DOHH2 (cell line): ENCODE data around the gene COL27A1.

Source experiments
- H3F3A ChIP-seq: fragments of 200-600 bp; sonication (generic), shearing (Covaris generic); 2 replicates; pipeline ENCODE4 v1.6.0; 2016; ENCODE audit warnings: antibody characterized with exemption, mild to moderate bottlenecking; ENCODE audit not compliant: control insufficient read depth, insufficient read depth
- H3K27ac ChIP-seq: fragments of 200-600 bp; sonication (generic); 2 replicates; pipeline ENCODE4 v1.5.1; 2014; ENCODE audit warnings: low read depth, mild to moderate bottlenecking, low read length, moderate library complexity
- H3K27me3 ChIP-seq: fragments of 200-600 bp; sonication (generic); 2 replicates; pipeline ENCODE4 v1.6.1; 2014; ENCODE audit warnings: mild to moderate bottlenecking, low read length, mixed read lengths; ENCODE audit not compliant: control insufficient read depth
- H3K36me3 ChIP-seq: fragments of 200-600 bp; sonication (generic); 2 replicates; pipeline ENCODE4 v1.6.1; 2014; ENCODE audit warnings: mild to moderate bottlenecking, low read length, moderate library complexity, mixed read lengths; ENCODE audit not compliant: control insufficient read depth
- H3K4me1 ChIP-seq: fragments of 200-600 bp; sonication (generic); 2 replicates; pipeline ENCODE4 v1.6.1; 2014; ENCODE audit warnings: mild to moderate bottlenecking, low read length, mixed read lengths; ENCODE audit not compliant: control insufficient read depth
- H3K4me2 ChIP-seq: fragments of 200-600 bp; sonication (generic); 2 replicates; pipeline ENCODE4 v1.6.0; 2014; ENCODE audit warnings: mild to moderate bottlenecking, low read length, moderate library complexity
- H3K4me3 ChIP-seq: fragments of 200-600 bp; sonication (generic); 2 replicates; pipeline ENCODE4 v1.5.1; 2014; ENCODE audit warnings: mild to moderate bottlenecking, low read length, mixed read lengths
- H3K79me2 ChIP-seq: fragments of 200-600 bp; sonication (generic); 2 replicates; pipeline ENCODE4 v1.6.1; 2014; ENCODE audit warnings: mild to moderate bottlenecking, low read length, mixed read lengths; ENCODE audit not compliant: control insufficient read depth
- H3K9me2 ChIP-seq: fragments of 200-600 bp; sonication (generic); replicated peaks from 2 replicates; pipeline ENCODE4 v1.6.1; 2014; ENCODE audit warnings: mild to moderate bottlenecking, low read length, mixed read lengths; ENCODE audit not compliant: control insufficient read depth
- H3K9me3 ChIP-seq: fragments of 200-600 bp; sonication (generic); 2 replicates; pipeline ENCODE4 v1.6.1; 2014; ENCODE audit warnings: antibody characterized with exemption, low read length, mixed read lengths; ENCODE audit not compliant: control insufficient read depth, insufficient read depth
- H4K20me1 ChIP-seq: fragments of 200-600 bp; sonication (generic); 2 replicates; pipeline ENCODE4 v1.6.0; 2014; ENCODE audit warnings: low read depth, mild to moderate bottlenecking, antibody characterized with exemption, low read length, moderate library complexity; ENCODE audit not compliant: control insufficient read depth, insufficient read depth
- EZH2phosphoT487 ChIP-seq: fragments of 200-600 bp; sonication (generic); IDR thresholded peaks from 2 replicates; pipeline ENCODE4 v1.6.1; 2017; ENCODE audit warnings: borderline replicate concordance, mild to moderate bottlenecking, antibody characterized with exemption, low read length, moderate library complexity, mixed read lengths
- TF ChIP-seq, protein P1 (sequence below): fragments of 200-600 bp; sonication (generic); IDR thresholded peaks from one replicate; pipeline ENCODE4 v1.5.1; 2014; ENCODE audit warnings: antibody characterized with exemption, mild to moderate bottlenecking, low read depth, low read length; ENCODE audit not compliant: poor library complexity, severe bottlenecking

Gene COL27A1

DNA sequence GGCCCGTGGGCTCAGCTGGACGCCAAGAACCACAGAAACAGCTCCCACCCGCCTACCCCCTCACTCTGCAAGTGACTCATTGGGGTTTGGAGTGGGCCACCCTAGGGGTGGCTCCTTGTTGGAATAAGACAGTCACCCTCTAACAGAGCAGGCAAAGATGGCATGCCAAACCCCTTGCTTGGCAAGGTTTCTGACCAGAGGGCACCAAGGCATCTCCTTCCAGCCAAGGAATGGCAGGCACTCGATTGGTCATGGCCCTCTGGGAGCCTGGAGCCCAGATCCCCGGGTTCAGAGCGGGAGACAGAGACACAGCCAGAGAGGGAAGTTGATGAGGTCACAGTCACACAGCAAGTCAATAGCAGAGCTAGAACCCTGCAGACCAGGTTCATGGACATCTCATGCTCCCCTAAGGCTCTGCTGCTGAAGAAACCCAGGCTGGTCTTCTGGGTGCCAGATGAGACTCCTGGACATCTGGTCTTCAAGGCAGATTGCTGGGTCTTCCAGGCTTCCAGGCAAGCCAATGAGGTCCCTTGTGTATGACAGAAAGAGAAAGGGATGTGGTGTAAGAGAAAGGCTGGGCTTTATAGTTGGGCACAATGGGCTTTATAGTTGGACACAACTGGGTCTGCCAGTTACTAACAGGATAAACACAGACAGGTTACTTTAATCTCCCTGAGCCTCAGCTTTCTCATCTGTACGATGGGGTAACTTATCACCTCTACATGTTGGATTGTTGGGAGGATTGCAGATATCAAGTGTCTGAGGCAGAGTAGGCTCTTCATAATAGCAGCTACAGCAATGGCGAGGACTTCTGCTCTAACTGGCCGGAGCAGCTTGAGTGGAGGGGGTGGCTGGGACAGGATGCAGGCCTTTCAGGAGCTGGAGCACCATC, 33.0 kb upstream of the COL27A1 start:
- no peaks in the 10 kb centered on the region for H3K9me2 ChIP-seq
- 0 out of 2 replicates have a peak, but pooled peaks cover 3% of the 10 kb centered on the region for H3K27me3 ChIP-seq
- no peaks in the 10 kb centered on the region for H3K4me1 ChIP-seq
- H3K27ac ChIP-seq: no peak overlapping the region
- H3K9me3 ChIP-seq: no peaks in the 10 kb centered on the region
- no peak for TF ChIP-seq EZH2phosphoT487
- TF ChIP-seq, protein P1, sequence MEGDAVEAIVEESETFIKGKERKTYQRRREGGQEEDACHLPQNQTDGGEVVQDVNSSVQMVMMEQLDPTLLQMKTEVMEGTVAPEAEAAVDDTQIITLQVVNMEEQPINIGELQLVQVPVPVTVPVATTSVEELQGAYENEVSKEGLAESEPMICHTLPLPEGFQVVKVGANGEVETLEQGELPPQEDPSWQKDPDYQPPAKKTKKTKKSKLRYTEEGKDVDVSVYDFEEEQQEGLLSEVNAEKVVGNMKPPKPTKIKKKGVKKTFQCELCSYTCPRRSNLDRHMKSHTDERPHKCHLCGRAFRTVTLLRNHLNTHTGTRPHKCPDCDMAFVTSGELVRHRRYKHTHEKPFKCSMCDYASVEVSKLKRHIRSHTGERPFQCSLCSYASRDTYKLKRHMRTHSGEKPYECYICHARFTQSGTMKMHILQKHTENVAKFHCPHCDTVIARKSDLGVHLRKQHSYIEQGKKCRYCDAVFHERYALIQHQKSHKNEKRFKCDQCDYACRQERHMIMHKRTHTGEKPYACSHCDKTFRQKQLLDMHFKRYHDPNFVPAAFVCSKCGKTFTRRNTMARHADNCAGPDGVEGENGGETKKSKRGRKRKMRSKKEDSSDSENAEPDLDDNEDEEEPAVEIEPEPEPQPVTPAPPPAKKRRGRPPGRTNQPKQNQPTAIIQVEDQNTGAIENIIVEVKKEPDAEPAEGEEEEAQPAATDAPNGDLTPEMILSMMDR: no peak
- H3K4me2 ChIP-seq: no peak overlapping the region
- no peaks in the 10 kb centered on the region for H3K36me3 ChIP-seq
- no peaks in the 10 kb centered on the region for H3F3A ChIP-seq
- no peak overlapping the region for H3K4me3 ChIP-seq
- H3K79me2 ChIP-seq: no peaks in the 10 kb centered on the region
- no peaks in the 10 kb centered on the region for H4K20me1 ChIP-seq

DNA sequence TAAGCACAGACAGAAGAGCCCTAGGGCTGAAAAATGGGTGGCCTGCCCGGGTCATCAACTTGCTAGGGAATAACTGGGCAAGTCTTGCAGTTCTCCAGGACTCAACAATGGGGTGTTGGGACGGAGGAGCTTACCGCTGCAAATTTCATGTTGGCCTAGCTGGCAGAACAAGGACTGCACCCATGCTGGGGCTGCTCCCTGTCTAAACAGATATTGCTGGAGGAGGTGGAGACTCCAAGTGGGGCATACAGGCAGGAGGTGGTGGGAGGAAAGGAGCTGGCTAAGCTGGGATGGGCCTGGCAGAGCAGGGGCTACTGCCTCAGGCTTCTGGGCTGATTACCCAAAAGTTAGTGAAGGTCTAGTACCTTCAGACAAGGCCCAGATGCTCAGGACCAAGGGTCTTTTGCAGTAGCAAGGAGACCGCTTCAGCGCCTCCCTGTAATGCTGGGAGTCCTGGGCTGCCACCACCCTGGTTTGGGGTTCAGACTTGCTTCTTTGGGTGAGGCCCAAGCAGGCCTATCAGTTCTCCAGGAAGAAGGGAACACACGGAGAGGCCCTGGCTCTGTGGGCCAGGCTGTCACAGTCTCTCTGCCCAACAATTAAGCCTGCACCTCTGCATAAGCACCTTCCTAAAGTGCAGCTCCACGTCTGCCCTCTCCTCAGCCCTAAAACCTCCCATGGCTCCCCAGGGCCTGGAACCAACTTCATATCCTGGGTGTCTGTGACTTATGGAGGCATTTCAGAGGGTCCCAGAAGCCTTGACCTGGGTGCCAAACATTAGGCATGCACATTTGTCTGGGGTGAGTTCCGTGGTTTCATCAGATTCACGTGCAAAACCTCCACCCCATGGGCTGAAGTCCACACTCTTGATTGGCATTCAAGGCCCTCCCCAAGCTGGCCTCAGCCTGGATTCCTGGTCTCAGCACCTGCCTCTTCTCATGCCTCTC, 32.0 kb upstream of the COL27A1 start:
- Histone ChIP-seq H3K4me2 (no peak overlapping the region), H3F3A (no peaks in the 10 kb centered on the region), H4K20me1 (no peaks in the 10 kb centered on the region), H3K36me3 (no peaks in the 10 kb centered on the region), H3K27ac (no peak overlapping the region), H3K79me2 (no peaks in the 10 kb centered on the region), H3K4me3 (no peak overlapping the region), H3K27me3 (0 out of 2 replicates have a peak, but pooled peaks cover 3% of the 10 kb centered on the region), H3K9me2 (no peaks in the 10 kb centered on the region), H3K9me3 (no peaks in the 10 kb centered on the region), H3K4me1 (no peaks in the 10 kb centered on the region)
- TF ChIP-seq, protein P1: no peak
- no peak for TF ChIP-seq EZH2phosphoT487

DNA sequence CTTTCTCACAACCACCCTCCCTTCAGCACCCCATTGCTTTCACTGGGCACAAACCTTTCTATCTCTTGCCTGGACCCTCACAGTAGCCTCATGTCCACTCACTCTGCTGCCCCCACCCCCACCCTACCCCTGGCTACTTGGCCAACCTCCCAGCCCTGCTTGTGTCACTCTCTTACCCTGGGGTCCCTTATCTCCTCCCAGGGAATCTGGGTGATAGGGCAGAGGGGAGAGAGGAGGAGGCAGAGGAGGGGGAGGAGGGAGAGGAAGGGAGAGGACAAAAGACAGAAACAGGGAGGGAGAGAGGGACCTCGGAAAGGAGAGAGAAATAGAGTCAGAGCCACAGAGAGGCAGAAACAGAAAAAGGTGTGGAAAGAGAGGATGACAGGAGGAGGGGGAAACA, 31.2 kb upstream of the COL27A1 start:
- Histone ChIP-seq H3K36me3 (no peaks in the 10 kb centered on the region), H3F3A (no peaks in the 10 kb centered on the region), H3K9me2 (no peaks in the 10 kb centered on the region), H4K20me1 (no peaks in the 10 kb centered on the region), H3K4me2 (no peak overlapping the region), H3K79me2 (no peaks in the 10 kb centered on the region), H3K9me3 (no peaks in the 10 kb centered on the region), H3K27ac (no peak overlapping the region), H3K4me3 (no peak overlapping the region), H3K27me3 (peaks cover 2% of the 10 kb centered on the region; the same call in 1 of the 2 replicates), H3K4me1 (no peaks in the 10 kb centered on the region)
- TF ChIP-seq, protein P1: no peak
- no peak for TF ChIP-seq EZH2phosphoT487
